ENCODE data around the gene DNHD1.

The DNHD1 gene

GRCh38 chr11:6488821-6489220 is 8.3 kb upstream of the DNHD1 start:
- no peak for DNase-seq
- Mint-ChIP-seq H3K27ac (peak overlapping the region; percentile 11), H3K4me3 (no peak overlapping the region), H3K4me1 (no peaks in the 10 kb centered on the region), H3K27me3 (ENCODE audit: low read depth, poor library complexity) (no peaks in the 10 kb centered on the region), H3K9me3 (no peaks in the 10 kb centered on the region), H3K36me3 (ENCODE audit: low read depth) (peaks cover 6% of the 10 kb centered on the region)
- TF ChIP-seq CTCF (IDR thresholded peaks at IDR 0.05) = no peak

GRCh38 chr11:6489306-6489705 is 7.8 kb upstream of the DNHD1 start:
- Mint-ChIP-seq H3K4me3 (no peak overlapping the region), H3K36me3 (ENCODE audit: low read depth) (peaks cover 6% of the 10 kb centered on the region), H3K27me3 (ENCODE audit: low read depth, poor library complexity) (no peaks in the 10 kb centered on the region), H3K4me1 (no peaks in the 10 kb centered on the region), H3K27ac (peak overlapping the region; percentile 11), H3K9me3 (no peaks in the 10 kb centered on the region)
- no peak for DNase-seq
- TF ChIP-seq CTCF (IDR thresholded peaks at IDR 0.05) = no peak

- no peak for TF ChIP-seq CTCF (IDR thresholded peaks at IDR 0.05)
- peaks cover 24% of the 10 kb centered on the region for H3K36me3 Mint-ChIP-seq (ENCODE audit: low read depth)
- H3K4me3 Mint-ChIP-seq = no peak overlapping the region
- no peaks in the 10 kb centered on the region for H3K9me3 Mint-ChIP-seq
- DNase-seq = no peak
- no peak overlapping the region for H3K27ac Mint-ChIP-seq
- no peaks in the 10 kb centered on the region for H3K27me3 Mint-ChIP-seq (ENCODE audit: low read depth, poor library complexity)
- H3K4me1 Mint-ChIP-seq = peaks cover 5% of the 10 kb centered on the region
Measured at GRCh38 chr11:6498121-6498520, 1.0 kb downstream of the DNHD1 start.

- H3K27me3 Mint-ChIP-seq (ENCODE audit: low read depth, poor library complexity) = no peaks in the 10 kb centered on the region
- H3K4me1 Mint-ChIP-seq = peaks cover 5% of the 10 kb centered on the region
- no peak overlapping the region for H3K4me3 Mint-ChIP-seq
- peak overlapping the region; percentile 70 for H3K27ac Mint-ChIP-seq
- TF ChIP-seq CTCF (IDR thresholded peaks at IDR 0.05) = no peak
- DNase-seq = no peak
- no peaks in the 10 kb centered on the region for H3K9me3 Mint-ChIP-seq
- peaks cover 27% of the 10 kb centered on the region for H3K36me3 Mint-ChIP-seq (ENCODE audit: low read depth)
Measured at GRCh38 chr11:6498544-6498943, 1.5 kb downstream of the DNHD1 start.

- TF ChIP-seq CTCF (IDR thresholded peaks at IDR 0.05) = no peak
- H3K27me3 Mint-ChIP-seq (ENCODE audit: low read depth, poor library complexity) = no peaks in the 10 kb centered on the region
- H3K4me1 Mint-ChIP-seq = peaks cover 2% of the 10 kb centered on the region
- H3K4me3 Mint-ChIP-seq = no peak overlapping the region
- H3K27ac Mint-ChIP-seq = no peak overlapping the region
- no peak for DNase-seq
- peaks cover 18% of the 10 kb centered on the region for H3K36me3 Mint-ChIP-seq (ENCODE audit: low read depth)
- no peaks in the 10 kb centered on the region for H3K9me3 Mint-ChIP-seq
Measured at GRCh38 chr11:6502382-6502781, 5.3 kb downstream of the DNHD1 start.

- Mint-ChIP-seq H3K27me3 (ENCODE audit: low read depth, poor library complexity) (no peaks in the 10 kb centered on the region), H3K4me1 (no peaks in the 10 kb centered on the region), H3K9me3 (no peaks in the 10 kb centered on the region), H3K4me3 (no peak overlapping the region), H3K36me3 (ENCODE audit: low read depth) (peaks cover 14% of the 10 kb centered on the region), H3K27ac (no peak overlapping the region)
- DNase-seq = no peak
- no peak for TF ChIP-seq CTCF (IDR thresholded peaks at IDR 0.05)
Measured at GRCh38 chr11:6504166-6504565, 7.1 kb downstream of the DNHD1 start.

All from nephron progenitor cell (in vitro differentiated cells).